ENCODE data around the gene LRP8. TPM values are rescaled to one million over a fixed set of nuclear protein-coding genes. Genes with fewer than 3 reads are reported as not detected.

The LRP8 gene
- total RNA-seq, 6 experiments from 2014 or later = 0.21 to 1.2 (median 0.56) TPM

GRCh38 chr1:53306168-53306567 is 21.7 kb downstream of the LRP8 start:
- no peak for DNase-seq
- no peak overlapping the region for H3K4me3 ChIP-seq
- 60% methylated on average over 2 of the region's 4 CpGs for WGBS (ENCODE audit: insufficient coverage, low coverage, low lambda C conversion rate, missing lambda C conversion rate)

GRCh38 chr1:53305650-53306049 is 22.2 kb downstream of the LRP8 start:
- H3K4me3 ChIP-seq = no peak overlapping the region
- no peak for TF ChIP-seq CTCF (IDR thresholded peaks at IDR 0.05)
- no peak for TF ChIP-seq POLR2A (IDR thresholded peaks at IDR 0.05)
- DNase-seq = no peak
- ATAC-seq = no peak
- intact Hi-C loops (cut with DNase I) = no loop called here
- H3K36me3 ChIP-seq = no peaks in the 10 kb centered on the region
- no peaks in the 10 kb centered on the region for H3K4me1 ChIP-seq
- H3K27me3 ChIP-seq = no peaks in the 10 kb centered on the region
- H3K9me3 ChIP-seq = no peaks in the 10 kb centered on the region
- 57% methylated on average over 2 of the region's 7 CpGs for WGBS (ENCODE audit: insufficient coverage, low coverage, low lambda C conversion rate, missing lambda C conversion rate)
- H3K27ac ChIP-seq = no peak overlapping the region

More at GRCh38 chr1:53306168-53306567, 21.7 kb downstream of the LRP8 start:
- no peaks in the 10 kb centered on the region for H3K4me1 ChIP-seq
- intact Hi-C loops (cut with DNase I) = no loop called here
- no peaks in the 10 kb centered on the region for H3K9me3 ChIP-seq
- no peak overlapping the region for H3K27ac ChIP-seq
- no peaks in the 10 kb centered on the region for H3K36me3 ChIP-seq
- no peak for TF ChIP-seq CTCF (IDR thresholded peaks at IDR 0.05)
- TF ChIP-seq POLR2A (IDR thresholded peaks at IDR 0.05) = no peak
- no peak for ATAC-seq
- H3K27me3 ChIP-seq = no peaks in the 10 kb centered on the region

- DNase-seq = no peak
Measured at GRCh38 chr1:53304527-53304926, 23.3 kb downstream of the LRP8 start.

GRCh38 chr1:53303726-53304515 is 23.9 kb downstream of the LRP8 start:
- no peaks in the 10 kb centered on the region for H3K4me1 ChIP-seq
- 74% methylated on average over 8 of the region's 14 CpGs for WGBS (ENCODE audit: insufficient coverage, low coverage, low lambda C conversion rate, missing lambda C conversion rate)
- H3K27me3 ChIP-seq = no peaks in the 10 kb centered on the region
- H3K27ac ChIP-seq = no peak overlapping the region
- no peaks in the 10 kb centered on the region for H3K36me3 ChIP-seq
- DNase-seq (no peak), ATAC-seq (no peak)
- intact Hi-C loops (cut with DNase I) = no loop called here
- TF ChIP-seq POLR2A (IDR thresholded peaks at IDR 0.05) (no peak), CTCF (IDR thresholded peaks at IDR 0.05) (no peak)
- no peaks in the 10 kb centered on the region for H3K9me3 ChIP-seq
- no peak overlapping the region for H3K4me3 ChIP-seq

More at GRCh38 chr1:53304527-53304926, 23.3 kb downstream of the LRP8 start:
- Histone ChIP-seq H3K27ac (no peak overlapping the region), H3K9me3 (no peaks in the 10 kb centered on the region), H3K36me3 (no peaks in the 10 kb centered on the region), H3K27me3 (no peaks in the 10 kb centered on the region), H3K4me1 (no peaks in the 10 kb centered on the region), H3K4me3 (no peak overlapping the region)
- 93% methylated on average over 3 of the region's 7 CpGs for WGBS (ENCODE audit: insufficient coverage, low coverage, low lambda C conversion rate, missing lambda C conversion rate)
- TF ChIP-seq CTCF (IDR thresholded peaks at IDR 0.05) = no peak
- no peak for TF ChIP-seq POLR2A (IDR thresholded peaks at IDR 0.05)
- no peak for ATAC-seq
- intact Hi-C loops (cut with DNase I) = no loop called here
